K562 (cell line): Measurements from ENCODE around the gene NCOA3. TPM values are rescaled to one million over a fixed set of nuclear protein-coding genes. Genes with fewer than 3 reads are reported as not detected.

Source experiments
- ATAC-seq: fragments of 200-7000 bp; cut with Tn5 transposase; 3 replicates; pipeline ENCODE4 v1.9.1; 2020; ENCODE audit warnings: moderate library complexity
- BruUV-seq: library from RNA; stranded (reverse); fragments of 400-500 nt; replicated peaks from 2 replicates; lab custom pipeline; 2021; lab: Mats Ljungman, UMichigan
- CTCF ChIA-PET: fragments of 300-600 bp; formaldehyde crosslinking; extraction: SDS; loops from one replicate; lab custom pipeline; 2021; ENCODE audit warnings: low intra/inter-chr PET ratio; lab: Yijun Ruan, JAX
- POLR2A ChIA-PET: fragments of 300-600, 350-650 bp; sonication (Branson Sonifier 250); formaldehyde crosslinking; extraction: SDS; loops from one replicate; lab custom pipeline; 2021; ENCODE audit warnings: antibody characterized with exemption, inconsistent platforms; lab: Yijun Ruan, JAX
- DNase-seq, 4 experiments: peaks; one replicate each; pipeline versions ENCODE4 v3.0.0 to v3.0.0-alpha.2; 2011 to 2018; ENCODE audit warnings: low spot score in 3 of 4, mixed read lengths in 3 of 4; ENCODE audit errors: extremely low read depth in 1 of 4
- FAIRE-seq: peaks from 2 replicates; lab custom pipeline; 2011; peaks lifted over from hg19 to GRCh38; lab: Jason Lieb, UNC
- H2AFZ ChIP-seq: 2 replicates; pipeline ENCODE4 v1.6.0; 2011; ENCODE audit warnings: low read depth, low read length, control low read depth, inconsistent platforms
- H3K27ac ChIP-seq: fragments of 200-600 bp; 3 replicates; pipeline ENCODE4 v1.8.0; 2011; ENCODE audit warnings: low read depth, mild to moderate bottlenecking, control low read depth, inconsistent platforms, low read length, moderate library complexity, mixed read lengths; ENCODE audit errors: extremely low read depth
- H3K27me3 ChIP-seq, 2 experiments: fragments of 300-600 bp in 1 of 2; 2 replicates in 1 of 2; 3 replicates in 1 of 2; pipeline versions ENCODE4 v1.6.0 to v1.8.0; 2011; ENCODE audit warnings: inconsistent platforms in 2 of 2, low read length in 2 of 2, mild to moderate bottlenecking in 1 of 2, mixed read lengths in 1 of 2, moderate library complexity in 1 of 2; ENCODE audit not compliant: control insufficient read depth in 2 of 2, insufficient read depth in 2 of 2
- H3K36me3 ChIP-seq: fragments of 300-600 bp; 3 replicates; pipeline ENCODE4 v1.8.0; 2011; ENCODE audit warnings: mild to moderate bottlenecking, low read length, inconsistent platforms; ENCODE audit not compliant: control insufficient read depth, insufficient read depth
- H3K4me1 ChIP-seq, 2 experiments: fragments of 200-600 bp in 1 of 2; replicated peaks in 1 of 2; 2 replicates in 1 of 2; 3 replicates in 1 of 2; pipeline versions ENCODE4 v1.5.1 to v1.8.0; 2011; ENCODE audit warnings: inconsistent platforms in 2 of 2, low read length in 2 of 2, mild to moderate bottlenecking in 1 of 2, mixed read lengths in 1 of 2, moderate library complexity in 1 of 2; ENCODE audit not compliant: control insufficient read depth in 2 of 2, insufficient read depth in 2 of 2
- H3K4me2 ChIP-seq: 2 replicates; pipeline ENCODE4 v1.6.1; 2011; ENCODE audit warnings: low read length, control low read depth, inconsistent platforms, mixed read lengths; ENCODE audit not compliant: insufficient read depth
- H3K4me3 ChIP-seq: fragments of 200-600 bp; sonication (generic), shearing (Covaris generic); 2 replicates; pipeline ENCODE4 v1.5.1; 2016; ENCODE audit warnings: control low read depth, inconsistent platforms
- H3K79me2 ChIP-seq: fragments of 200-600 bp; 3 replicates; pipeline ENCODE4 v1.8.0; 2011; ENCODE audit warnings: low read length, inconsistent platforms; ENCODE audit not compliant: control insufficient read depth, insufficient read depth
- H3K9ac ChIP-seq, 2 experiments: 2 replicates each; pipeline versions ENCODE4 v1.6.0 to v1.6.1; 2011; ENCODE audit warnings: low read depth in 2 of 2, low read length in 2 of 2, control low read depth in 1 of 2, inconsistent platforms in 1 of 2, mild to moderate bottlenecking in 1 of 2, mixed read lengths in 1 of 2; ENCODE audit not compliant: insufficient read depth in 1 of 2
- H3K9me1 ChIP-seq: one replicate; pipeline ENCODE4 v1.6.0; 2011; ENCODE audit warnings: inconsistent platforms, mild to moderate bottlenecking, low read length, moderate library complexity; ENCODE audit not compliant: control insufficient read depth, insufficient read depth
- H3K9me3 ChIP-seq: replicated peaks from 2 replicates; pipeline ENCODE4 v1.5.1; 2011; ENCODE audit warnings: low read depth, low read length, inconsistent platforms; ENCODE audit not compliant: control insufficient read depth, insufficient read depth
- H4K20me1 ChIP-seq: replicated peaks from 2 replicates; pipeline ENCODE4 v1.6.1; 2011; ENCODE audit warnings: low read length, inconsistent platforms, mixed read lengths; ENCODE audit not compliant: control insufficient read depth, insufficient read depth
- CCNT2 ChIP-seq: IDR thresholded peaks from 2 replicates; pipeline ENCODE4 v1.6.1; 2011; ENCODE audit warnings: borderline replicate concordance, low read depth, mild to moderate bottlenecking, moderate library complexity, mixed read lengths, low read length; ENCODE audit not compliant: insufficient read length; ENCODE audit errors: extremely low read depth
- CHD2 ChIP-seq: IDR thresholded peaks from 2 replicates; pipeline ENCODE4 v1.6.1; 2011; ENCODE audit warnings: low read depth, low read length
- DNMT1 ChIP-seq: fragments of 450-650 bp; IDR thresholded peaks from 2 replicates; pipeline ENCODE4 v1.6.1; 2016; ENCODE audit warnings: antibody characterized with exemption, mild to moderate bottlenecking
- ETV6 ChIP-seq, 3 experiments: fragments of 150-350 bp in 1 of 3; sonication (generic) in 1 of 3; formaldehyde crosslinking in 1 of 3; IDR thresholded peaks; 2 replicates each; pipeline versions ENCODE4 v1.6.1 to v1.8.0; 2014 to 2022; ENCODE audit warnings: borderline replicate concordance in 2 of 3, low read depth in 2 of 3, antibody characterized with exemption in 1 of 3, low read length in 1 of 3, mild to moderate bottlenecking in 1 of 3, missing genetic modification reagents in 1 of 3
- FOXK1 ChIP-seq: sonication (generic); formaldehyde crosslinking; IDR thresholded peaks from 2 replicates; pipeline ENCODE4 v1.8.0; 2022; ENCODE audit warnings: missing genetic modification reagents, mild to moderate bottlenecking, borderline replicate concordance
- KAT8 ChIP-seq: fragments of 450-650 bp; IDR thresholded peaks from 2 replicates; pipeline ENCODE4 v1.6.1; 2016; ENCODE audit warnings: low read depth, mild to moderate bottlenecking
- PTBP1 ChIP-seq: fragments of 200-400 bp; formaldehyde crosslinking; IDR thresholded peaks from 2 replicates; pipeline ENCODE4 v1.6.1; 2017; ENCODE audit warnings: low read depth, low read length
- RB1 ChIP-seq: fragments of 450-650 bp; IDR thresholded peaks from 2 replicates; pipeline ENCODE4 v1.6.1; 2017; ENCODE audit warnings: low read depth, mild to moderate bottlenecking
- RBBP5 ChIP-seq: fragments of 200-600 bp; sonication (generic); IDR thresholded peaks from 2 replicates; pipeline ENCODE4 v1.6.1; 2012; ENCODE audit warnings: borderline replicate concordance, mild to moderate bottlenecking, low read length, control low read depth, inconsistent platforms; ENCODE audit not compliant: insufficient read depth, poor library complexity, severe bottlenecking
- SP2 ChIP-seq: IDR thresholded peaks from 2 replicates; pipeline ENCODE4 v1.6.1; 2011; ENCODE audit warnings: mild to moderate bottlenecking, low read depth, low read length, moderate library complexity; ENCODE audit not compliant: poor library complexity, severe bottlenecking; ENCODE audit errors: extremely low read depth
- TGIF2 ChIP-seq: sonication (generic); formaldehyde crosslinking; IDR thresholded peaks from 2 replicates; pipeline ENCODE4 v1.8.1; 2022; ENCODE audit warnings: mild to moderate bottlenecking, missing genetic modification reagents, moderate library complexity
- ZNF707 ChIP-seq: fragments of 250-450 bp; sonication (Bioruptor Pico); conservative IDR thresholded peaks from 2 replicates; pipeline ENCODE4 v1.8.0; 2022; ENCODE audit warnings: inconsistent platforms, mild to moderate bottlenecking, moderate library complexity
- WGBS: fragments of 100-300 bp; shearing (Covaris generic); methylation state at CpG from one replicate; pipeline ENCODE4 v1.1.6; 2016; ENCODE audit warnings: low coverage, mixed read lengths; ENCODE audit not compliant: insufficient coverage; ENCODE audit errors: missing lambda C conversion rate; 5-methylcytosine and 5-hydroxymethylcytosine counted together
- in situ Hi-C: fragments of 300-500 bp; cut with MboI; formaldehyde crosslinking; loops from 4 replicates; pipeline ENCODE4 v1.15.0; 2018; ENCODE audit warnings: inconsistent platforms, mixed read lengths
- intact Hi-C: fragments of 100-400 bp; cut with micrococcal nuclease; formaldehyde crosslinking; loops from 2 replicates; pipeline ENCODE4 v1.14.2; 2022
- polyA plus RNA-seq, 8 experiments: library from polyadenylated mRNA; depleted of rRNA in 4 of 8; stranded (reverse) in 5 of 8; unstranded in 3 of 8; fragments of >200 nt; fragmentation: Nextera tagmentation in 2 of 8; fragmentation: Illumina TruSeq in 1 of 8; extraction: Ambion mirVana in 2 of 8; extraction: Trizol in 1 of 8; gene quantifications; 2 replicates each; pipeline versions ENCODE4 v1.2.1 to v1.2.3, GENCODE V29; 2011 to 2014; ENCODE audit warnings: inconsistent platforms in 1 of 8, missing spikeins in 1 of 8
- total RNA-seq, 7 experiments: library from RNA; depleted of rRNA in 6 of 7; stranded (reverse); fragments of >200 nt in 6 of 7; fragmentation: Illumina TruSeq in 2 of 7; extraction: Trizol in 2 of 7; gene quantifications; 2 replicates each; pipeline versions ENCODE4 v1.2.1 to v1.2.3, GENCODE V29; 2011 to 2021; ENCODE audit warnings: low replicate concordance in 1 of 7
- TF ChIP-seq, protein P1 (sequence below): sonication (generic); formaldehyde crosslinking; IDR thresholded peaks from 2 replicates; pipeline ENCODE4 v1.8.0; 2022; ENCODE audit warnings: mild to moderate bottlenecking, missing genetic modification reagents
- TF ChIP-seq, protein P2 (sequence below): fragments of 250-450 bp; sonication (Bioruptor Pico); IDR thresholded peaks from 2 replicates; pipeline ENCODE4 v1.9.0; 2021; ENCODE audit warnings: mild to moderate bottlenecking
- TF ChIP-seq, protein P3 (sequence below), 2 experiments: fragments of 450-650 bp in 1 of 2; IDR thresholded peaks; 2 replicates each; pipeline ENCODE4 v1.6.1; 2011 to 2017; ENCODE audit warnings: low read depth in 2 of 2, antibody characterized with exemption in 1 of 2, borderline replicate concordance in 1 of 2, low read length in 1 of 2, mild to moderate bottlenecking in 1 of 2, mixed read lengths in 1 of 2; ENCODE audit not compliant: control insufficient read depth in 1 of 2

The NCOA3 gene
- total and polyA plus RNA-seq, 9 of the 15 experiments (the other 6 are each of a cell fraction or from before 2014, with no cell fraction given), result 3.2 to 24.3 (median 14.4) TPM

DNA sequence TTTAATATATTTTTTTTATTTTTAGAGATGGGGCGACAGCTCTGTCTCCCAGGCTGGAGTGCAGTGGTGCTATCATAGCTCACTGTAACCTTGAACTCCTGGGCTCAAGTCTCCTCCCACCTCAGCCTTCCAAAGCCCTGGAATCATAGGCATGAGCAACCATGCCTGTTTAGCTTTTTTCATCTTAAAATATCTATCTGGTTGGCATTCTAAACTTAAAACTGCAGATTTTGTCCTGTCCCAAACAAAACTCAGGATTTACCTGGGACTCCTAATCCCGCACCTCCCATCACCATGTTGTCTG is 158.9 kb downstream of the NCOA3 start:
- 100% methylated on average over 2 of the region's 2 CpGs for WGBS
- Histone ChIP-seq H3K4me1 (peaks cover 0 to 5% of the 10 kb centered on the region in 2 experiments; a peak in 2 of 5 replicates), H3K27ac (no peak overlapping the region), H3K4me2 (no peak overlapping the region), H3K4me3 (no peak overlapping the region), H3K9ac (no peak overlapping the region), H3K27me3 (peaks cover 7 to 11% of the 10 kb centered on the region in 2 experiments; a peak in 4 of 5 replicates), H3K9me3 (no peaks in the 10 kb centered on the region), H3K79me2 (no peaks in the 10 kb centered on the region), H2AFZ (no peak overlapping the region), H4K20me1 (peaks cover 8% of the 10 kb centered on the region), H3K36me3 (no peaks in the 10 kb centered on the region), H3K9me1 (no peaks in the 10 kb centered on the region)
- intact Hi-C loops (loop anchor here (5.0 kb wide), 2 partner anchors 52 to 962 kb away; no protein-coding TSS in a partner anchor), in situ Hi-C loops (no loop called here)
- TF ChIP-seq FOXK1, result no peak
- no peak for TF ChIP-seq DNMT1
- TF ChIP-seq, protein P1, sequence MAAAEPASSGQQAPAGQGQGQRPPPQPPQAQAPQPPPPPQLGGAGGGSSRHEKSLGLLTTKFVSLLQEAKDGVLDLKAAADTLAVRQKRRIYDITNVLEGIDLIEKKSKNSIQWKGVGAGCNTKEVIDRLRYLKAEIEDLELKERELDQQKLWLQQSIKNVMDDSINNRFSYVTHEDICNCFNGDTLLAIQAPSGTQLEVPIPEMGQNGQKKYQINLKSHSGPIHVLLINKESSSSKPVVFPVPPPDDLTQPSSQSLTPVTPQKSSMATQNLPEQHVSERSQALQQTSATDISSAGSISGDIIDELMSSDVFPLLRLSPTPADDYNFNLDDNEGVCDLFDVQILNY (CRISPR knock-in tag), result no peak
- no peak for TF ChIP-seq RB1
- TF ChIP-seq CCNT2, result no peak
- no peak for TF ChIP-seq SP2
- TF ChIP-seq, protein P2, sequence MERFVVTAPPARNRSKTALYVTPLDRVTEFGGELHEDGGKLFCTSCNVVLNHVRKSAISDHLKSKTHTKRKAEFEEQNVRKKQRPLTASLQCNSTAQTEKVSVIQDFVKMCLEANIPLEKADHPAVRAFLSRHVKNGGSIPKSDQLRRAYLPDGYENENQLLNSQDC (CRISPR knock-in tag), result no peak
- TF ChIP-seq CHD2, result no peak
- TF ChIP-seq RBBP5, result no peak
- TF ChIP-seq ETV6 (IDR thresholded peaks at IDR 0.05; ENCODE audit: borderline replicate concordance in 1 of 2, low read depth in 2 of 2, low read length in 1 of 2), result no peak
- no peak for TF ChIP-seq ETV6 (CRISPR knock-in tag; IDR thresholded peaks at IDR 0.05; ENCODE audit: borderline replicate concordance)
- TF ChIP-seq ZNF707 (CRISPR knock-in tag), result no peak
- no peak for TF ChIP-seq PTBP1
- no peak for TF ChIP-seq TGIF2 (CRISPR knock-in tag)
- TF ChIP-seq, protein P3, sequence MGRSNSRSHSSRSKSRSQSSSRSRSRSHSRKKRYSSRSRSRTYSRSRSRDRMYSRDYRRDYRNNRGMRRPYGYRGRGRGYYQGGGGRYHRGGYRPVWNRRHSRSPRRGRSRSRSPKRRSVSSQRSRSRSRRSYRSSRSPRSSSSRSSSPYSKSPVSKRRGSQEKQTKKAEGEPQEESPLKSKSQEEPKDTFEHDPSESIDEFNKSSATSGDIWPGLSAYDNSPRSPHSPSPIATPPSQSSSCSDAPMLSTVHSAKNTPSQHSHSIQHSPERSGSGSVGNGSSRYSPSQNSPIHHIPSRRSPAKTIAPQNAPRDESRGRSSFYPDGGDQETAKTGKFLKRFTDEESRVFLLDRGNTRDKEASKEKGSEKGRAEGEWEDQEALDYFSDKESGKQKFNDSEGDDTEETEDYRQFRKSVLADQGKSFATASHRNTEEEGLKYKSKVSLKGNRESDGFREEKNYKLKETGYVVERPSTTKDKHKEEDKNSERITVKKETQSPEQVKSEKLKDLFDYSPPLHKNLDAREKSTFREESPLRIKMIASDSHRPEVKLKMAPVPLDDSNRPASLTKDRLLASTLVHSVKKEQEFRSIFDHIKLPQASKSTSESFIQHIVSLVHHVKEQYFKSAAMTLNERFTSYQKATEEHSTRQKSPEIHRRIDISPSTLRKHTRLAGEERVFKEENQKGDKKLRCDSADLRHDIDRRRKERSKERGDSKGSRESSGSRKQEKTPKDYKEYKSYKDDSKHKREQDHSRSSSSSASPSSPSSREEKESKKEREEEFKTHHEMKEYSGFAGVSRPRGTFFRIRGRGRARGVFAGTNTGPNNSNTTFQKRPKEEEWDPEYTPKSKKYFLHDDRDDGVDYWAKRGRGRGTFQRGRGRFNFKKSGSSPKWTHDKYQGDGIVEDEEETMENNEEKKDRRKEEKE (IDR thresholded peaks at IDR 0.05; ENCODE audit: borderline replicate concordance in 1 of 2, control insufficient read depth in 1 of 2, low read depth in 2 of 2, low read length in 1 of 2), result no peak
- TF ChIP-seq KAT8, result no peak
- DNase-seq (no peak), FAIRE-seq (no peak), ATAC-seq (no peak)
- no TSS peak for BruUV-seq
- ChIA-PET POLR2A (interaction anchor here (1.8 kb wide), 1 partner anchor 11 kb away, joined by 7 read pairs; no protein-coding TSS in a partner anchor), CTCF (no interaction called here)
